HG03460 (cell line): ENCODE results near the gene CADM2.
"Not testable (repeated sequence)": the region's sequence is repeated elsewhere in the genome, so short reads cannot be mapped to it uniquely, and the experiment has no call there.

Experiments used
- ATAC-seq: cut with Tn5 transposase; IDR thresholded peaks from one replicate; pipeline ENCODE4 v1.9.1; 2021; ENCODE audit not compliant: unreplicated experiment

Gene CADM2

GRCh38 chr3:85881833-85882393 is 923.1 kb downstream of the CADM2 start:
- ATAC-seq: no peak

DNA sequence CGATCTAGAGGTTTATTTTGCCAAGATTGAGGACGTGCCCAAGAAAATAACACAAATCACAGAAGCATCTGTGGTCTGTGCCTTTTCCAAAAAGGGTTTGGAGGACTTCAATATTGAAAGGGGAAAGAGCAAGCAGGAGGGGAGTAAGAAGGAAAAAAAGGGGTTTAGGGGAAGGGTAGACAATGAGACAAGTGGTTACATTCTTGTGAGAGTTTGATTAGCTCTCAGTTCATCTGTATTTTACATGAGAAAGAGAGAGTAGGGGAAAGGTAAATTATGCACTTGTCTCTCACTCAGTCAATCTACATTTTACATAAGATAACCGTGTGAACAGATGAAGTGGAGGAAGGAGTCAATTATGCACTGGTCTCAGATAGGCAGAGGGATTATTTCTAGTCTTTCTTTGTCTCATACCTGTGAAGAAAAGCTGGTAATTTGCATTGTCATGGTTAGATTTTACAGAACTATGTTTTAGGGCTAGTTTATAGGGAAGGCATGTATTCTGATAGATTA is 931.3 kb downstream of the CADM2 start:
- no peak for ATAC-seq

- no peak for ATAC-seq
Observed at GRCh38 chr3:85903434-85903833, 944.6 kb downstream of the CADM2 start.

- ATAC-seq: no peak
Observed at GRCh38 chr3:85912980-85913379, 954.2 kb downstream of the CADM2 start.

DNA sequence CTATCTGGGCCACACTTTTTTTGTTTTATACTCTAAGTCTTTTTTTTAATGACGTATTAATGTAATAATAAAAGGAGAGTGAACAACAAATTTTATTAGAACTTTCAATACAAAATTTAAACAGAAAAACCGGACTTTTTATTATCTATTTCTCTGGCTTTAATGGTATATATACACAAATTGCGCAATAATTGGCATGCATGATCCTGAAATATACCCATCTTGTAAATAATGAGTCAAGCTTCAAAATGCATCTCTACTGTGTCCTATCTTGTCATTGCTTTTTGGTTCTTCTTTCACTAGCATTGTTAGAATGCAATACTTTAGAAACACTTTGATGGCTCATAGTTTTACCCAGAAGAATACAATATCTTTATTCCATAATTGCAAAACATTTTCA is 963.6 kb downstream of the CADM2 start:
- no peak for ATAC-seq

DNA sequence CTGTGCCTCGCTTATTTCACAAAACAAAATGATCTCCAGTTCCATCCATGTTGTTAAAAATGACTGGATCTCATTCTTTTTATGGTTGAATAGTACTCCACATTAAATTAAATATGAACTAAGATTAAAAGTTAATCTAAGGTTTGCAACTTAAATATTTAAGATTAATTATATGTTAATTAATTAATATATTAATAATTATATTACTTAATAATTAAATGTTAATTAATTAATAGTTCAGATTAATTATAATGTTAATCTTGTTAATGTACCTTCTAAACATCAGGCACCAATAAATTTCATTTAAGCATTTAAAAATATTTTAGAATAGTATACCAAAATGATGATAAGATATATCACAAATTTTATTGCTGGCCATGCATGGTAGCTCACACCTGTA is 971.9 kb downstream of the CADM2 start:
- ATAC-seq: no peak

- ATAC-seq: no peak
Observed at GRCh38 chr3:85933326-85933725, 974.5 kb downstream of the CADM2 start.

DNA sequence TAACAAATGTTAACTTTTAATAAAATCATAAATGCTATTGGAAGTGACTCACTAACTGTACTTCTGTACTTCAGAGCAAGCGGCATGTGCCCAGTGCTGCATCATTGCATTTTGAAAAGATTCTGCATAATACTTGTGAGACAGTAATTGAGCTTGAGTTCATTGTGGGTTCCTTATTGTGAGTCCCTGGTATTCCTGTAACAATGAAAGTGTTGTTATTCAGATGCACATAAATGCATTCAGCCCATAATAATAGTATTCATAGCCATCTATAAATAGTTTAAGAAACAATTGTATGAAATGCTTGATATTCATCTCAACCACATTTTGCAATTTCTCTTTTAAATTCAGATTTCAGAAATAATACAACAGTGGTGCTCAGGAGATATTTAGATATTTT is 976.4 kb downstream of the CADM2 start:
- no peak for ATAC-seq

- ATAC-seq: no peak
Observed at GRCh38 chr3:85939074-85939482, 980.3 kb downstream of the CADM2 start.

DNA sequence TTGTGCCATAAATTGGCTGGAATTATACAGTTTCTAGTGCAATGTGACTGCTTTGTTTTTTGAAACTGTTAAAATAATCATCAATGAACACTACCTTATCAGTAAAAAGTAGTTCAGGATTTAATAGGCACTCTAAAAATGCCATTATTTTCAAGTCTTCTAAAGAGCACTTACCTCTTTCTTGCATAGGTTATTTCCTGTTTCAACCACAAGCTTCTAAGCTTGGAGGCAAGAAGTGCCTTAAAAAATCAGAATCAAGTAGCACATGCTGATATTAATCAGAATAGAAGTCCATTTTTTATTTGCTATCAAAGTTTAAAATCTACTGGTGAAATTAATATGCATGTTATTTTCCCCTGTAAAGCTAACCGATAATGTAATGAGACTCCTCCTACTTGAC is 991.6 kb downstream of the CADM2 start:
- ATAC-seq: no peak

- ATAC-seq: no peak
Observed at GRCh38 chr3:85960793-85961192, 1002.0 kb downstream of the CADM2 start.

DNA sequence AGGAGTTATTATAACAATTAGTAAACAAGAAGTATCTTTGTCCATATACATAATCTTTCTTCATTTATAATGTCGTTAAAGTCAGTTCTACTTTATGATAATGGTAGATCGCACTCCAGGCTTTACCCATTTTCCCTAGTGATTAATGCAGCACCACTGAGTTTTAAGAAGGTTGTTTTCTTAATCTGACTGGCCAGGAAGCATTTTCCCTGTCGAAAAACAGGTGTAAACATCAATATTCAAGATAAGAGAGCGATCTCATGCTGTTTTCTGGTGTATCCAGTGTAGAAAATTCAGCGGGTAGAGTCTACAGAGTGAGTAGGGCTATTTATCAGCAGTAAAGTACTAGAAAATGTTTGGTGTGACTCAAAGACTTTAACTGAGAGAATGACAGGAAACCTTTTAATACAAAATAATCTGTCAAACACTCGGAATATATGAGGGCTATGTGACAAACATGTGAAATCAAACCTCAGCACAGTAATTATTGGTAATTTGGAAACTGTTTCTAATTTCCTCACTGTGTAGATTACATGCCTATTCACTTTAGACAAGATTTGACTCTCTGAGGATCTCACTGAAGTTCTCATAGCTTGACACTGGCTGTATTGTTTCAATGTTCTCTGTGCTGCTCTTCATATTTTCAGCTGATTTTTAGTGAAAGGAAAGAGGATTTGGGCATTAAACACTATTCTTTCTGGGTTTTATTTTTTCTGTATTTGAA is 1019.0 kb downstream of the CADM2 start:
- no peak for ATAC-seq

GRCh38 chr3:85979034-85979433 is 1020.2 kb downstream of the CADM2 start:
- no peak for ATAC-seq

DNA sequence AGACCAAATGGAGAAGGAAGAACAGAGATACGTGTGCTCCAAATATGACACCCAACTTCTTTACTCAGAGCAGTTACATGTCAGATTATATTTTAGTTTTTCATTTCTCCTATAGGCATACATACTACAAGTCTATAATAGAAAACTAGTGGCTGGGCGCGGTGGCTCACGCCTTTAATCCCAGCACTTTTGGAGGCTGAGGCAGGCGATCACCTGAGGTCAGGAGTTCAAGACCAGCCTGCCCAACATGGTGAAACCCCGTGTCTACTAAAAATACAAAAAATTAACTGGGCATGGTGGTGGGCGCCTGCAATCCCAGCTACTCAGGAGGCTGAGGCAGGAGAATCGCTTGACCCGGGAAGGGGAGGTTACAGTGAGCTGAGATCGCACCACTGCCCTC is 1030.8 kb downstream of the CADM2 start:
- ATAC-seq: not testable (repeated sequence)

GRCh38 chr3:86029590-86029989 is 1070.8 kb downstream of the CADM2 start:
- ATAC-seq: no peak

GRCh38 chr3:86037916-86038315 is 1079.1 kb downstream of the CADM2 start:
- ATAC-seq: no peak

GRCh38 chr3:86046436-86047136 is 1087.8 kb downstream of the CADM2 start:
- ATAC-seq: no peak

DNA sequence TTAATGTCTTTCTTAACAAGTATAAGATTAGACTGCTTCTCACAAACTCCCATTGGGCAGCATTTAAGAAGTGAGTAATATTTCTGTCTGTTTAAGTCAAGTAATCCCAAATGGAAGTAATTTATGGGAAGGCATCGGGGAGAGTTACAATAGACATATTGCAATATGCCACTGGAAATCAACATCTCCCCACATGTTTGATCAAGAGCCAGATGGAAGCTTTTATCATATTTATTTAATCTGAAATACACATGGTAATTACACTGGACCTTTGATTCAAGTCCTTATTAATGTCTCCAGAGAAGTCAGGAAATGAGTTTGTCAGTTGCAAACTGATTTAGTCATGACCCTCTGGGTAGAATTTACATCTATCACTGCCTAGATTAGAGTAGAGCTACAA is 1088.4 kb downstream of the CADM2 start:
- ATAC-seq: no peak

GRCh38 chr3:86051058-86051457 is 1092.3 kb downstream of the CADM2 start:
- ATAC-seq: no peak

- no peak for ATAC-seq
Observed at GRCh38 chr3:86056032-86056431, 1097.2 kb downstream of the CADM2 start.

- ATAC-seq: no peak
Observed at GRCh38 chr3:86056962-86057361, 1098.2 kb downstream of the CADM2 start.

GRCh38 chr3:86073799-86074198 is 1115.0 kb downstream of the CADM2 start:
- ATAC-seq: no peak
